Measurements from ENCODE around the gene MINDY3.

Gene MINDY3

GRCh38 chr10:15739254-15739970 is 120.9 kb downstream of the MINDY3 start:
- ATAC-seq (ENCODE audit: low read depth) (no peak), DNase-seq (ENCODE audit: low spot score in 2 of 2) (no peak)
- Mint-ChIP-seq H3K27me3 (peaks cover 6% of the 10 kb centered on the region), H3K27ac (no peak overlapping the region), H3K4me1 (no peaks in the 10 kb centered on the region), H3K9me3 (peaks cover 2% of the 10 kb centered on the region), H3K36me3 (no peaks in the 10 kb centered on the region), H3K4me3 (no peak overlapping the region)

- Mint-ChIP-seq H3K4me1 (no peaks in the 10 kb centered on the region), H3K9me3 (peaks cover 5% of the 10 kb centered on the region), H3K4me3 (no peak overlapping the region), H3K27ac (no peak overlapping the region), H3K36me3 (no peaks in the 10 kb centered on the region), H3K27me3 (peaks cover 6% of the 10 kb centered on the region)
- ATAC-seq (ENCODE audit: low read depth) (no peak), DNase-seq (ENCODE audit: low spot score in 2 of 2) (no peak)
Measured at GRCh38 chr10:15738270-15738925, 121.9 kb downstream of the MINDY3 start.

GRCh38 chr10:15737656-15738055 is 122.7 kb downstream of the MINDY3 start:
- no peak for ATAC-seq (ENCODE audit: low read depth)
- H3K27ac Mint-ChIP-seq: no peak overlapping the region
- peaks cover 6% of the 10 kb centered on the region for H3K27me3 Mint-ChIP-seq
- H3K36me3 Mint-ChIP-seq: no peaks in the 10 kb centered on the region
- H3K4me3 Mint-ChIP-seq: no peak overlapping the region
- peaks cover 5% of the 10 kb centered on the region for H3K9me3 Mint-ChIP-seq
- H3K4me1 Mint-ChIP-seq: no peaks in the 10 kb centered on the region
- DNase-seq (ENCODE audit: low spot score in 2 of 2): no peak

GRCh38 chr10:15735763-15736162 is 124.5 kb downstream of the MINDY3 start:
- H3K27me3 Mint-ChIP-seq: no peaks in the 10 kb centered on the region
- no peak overlapping the region for H3K4me3 Mint-ChIP-seq
- no peaks in the 10 kb centered on the region for H3K4me1 Mint-ChIP-seq
- H3K27ac Mint-ChIP-seq: no peak overlapping the region
- H3K9me3 Mint-ChIP-seq: peaks cover 9% of the 10 kb centered on the region
- ATAC-seq (ENCODE audit: low read depth) (no peak), DNase-seq (ENCODE audit: low spot score in 2 of 2) (no peak)
- H3K36me3 Mint-ChIP-seq: no peaks in the 10 kb centered on the region

GRCh38 chr10:15730341-15730740 is 130.0 kb downstream of the MINDY3 start:
- H3K27me3 Mint-ChIP-seq: peaks cover 2% of the 10 kb centered on the region
- H3K27ac Mint-ChIP-seq: no peak overlapping the region
- DNase-seq (ENCODE audit: low spot score in 2 of 2) (no peak), ATAC-seq (ENCODE audit: low read depth) (no peak)
- H3K9me3 Mint-ChIP-seq: peaks cover 13% of the 10 kb centered on the region
- H3K4me3 Mint-ChIP-seq: no peak overlapping the region
- H3K36me3 Mint-ChIP-seq: no peaks in the 10 kb centered on the region
- no peaks in the 10 kb centered on the region for H3K4me1 Mint-ChIP-seq

GRCh38 chr10:15729890-15730289 is 130.4 kb downstream of the MINDY3 start:
- H3K4me1 Mint-ChIP-seq: no peaks in the 10 kb centered on the region
- ATAC-seq (ENCODE audit: low read depth): no peak
- H3K27me3 Mint-ChIP-seq: peaks cover 2% of the 10 kb centered on the region
- H3K36me3 Mint-ChIP-seq: no peaks in the 10 kb centered on the region
- peaks cover 13% of the 10 kb centered on the region for H3K9me3 Mint-ChIP-seq
- no peak for DNase-seq (ENCODE audit: low spot score in 2 of 2)
- H3K4me3 Mint-ChIP-seq: no peak overlapping the region
- H3K27ac Mint-ChIP-seq: no peak overlapping the region

Measured in memory B cell (primary cell).